ENCODE measurements around the gene AEBP2.

The AEBP2 gene

GRCh38 chr12:19510461-19510860 is 71.2 kb downstream of the AEBP2 start:
- no peaks in the 10 kb centered on the region for H3K4me1 ChIP-seq
- no peak overlapping the region for H3K4me3 ChIP-seq (ENCODE audit: low read depth, low read length)
- no peak overlapping the region for H2AFZ ChIP-seq
- H3K9me3 ChIP-seq (ENCODE audit: control insufficient read depth, low read length) = no peaks in the 10 kb centered on the region
- no peak overlapping the region for H3K27ac ChIP-seq
- no peaks in the 10 kb centered on the region for H3K27me3 ChIP-seq (ENCODE audit: control insufficient read depth, insufficient read depth, low read length)
- no peak overlapping the region for H3K4me2 ChIP-seq (ENCODE audit: low read length)
- H3K9ac ChIP-seq = no peak overlapping the region
- no peak for TF ChIP-seq CTCF (IDR thresholded peaks at IDR 0.05)
- H3K79me2 ChIP-seq = peaks cover 8% of the 10 kb centered on the region
- no peaks in the 10 kb centered on the region for H3K36me3 ChIP-seq (ENCODE audit: control insufficient read depth, insufficient read depth, low read length)

- H3K4me2 ChIP-seq (ENCODE audit: low read length) = no peak overlapping the region
- H3K79me2 ChIP-seq = no peaks in the 10 kb centered on the region
These were observed 75.9 kb downstream of the AEBP2 start for GRCh38 chr12:19515179-19515578.

GRCh38 chr12:19517583-19517982 is 78.3 kb downstream of the AEBP2 start:
- Histone ChIP-seq H2AFZ (no peak overlapping the region), H3K27me3 (ENCODE audit: control insufficient read depth, insufficient read depth, low read length) (no peaks in the 10 kb centered on the region), H3K4me1 (no peaks in the 10 kb centered on the region), H3K9me3 (ENCODE audit: control insufficient read depth, low read length) (no peaks in the 10 kb centered on the region), H3K4me2 (ENCODE audit: low read length) (no peak overlapping the region), H3K4me3 (ENCODE audit: low read depth, low read length) (no peak overlapping the region), H3K27ac (no peak overlapping the region), H3K9ac (no peak overlapping the region), H3K36me3 (ENCODE audit: control insufficient read depth, insufficient read depth, low read length) (no peaks in the 10 kb centered on the region), H3K79me2 (no peaks in the 10 kb centered on the region)
- no peak for TF ChIP-seq CTCF (IDR thresholded peaks at IDR 0.05)

More at GRCh38 chr12:19515179-19515578, 75.9 kb downstream of the AEBP2 start:
- Histone ChIP-seq H2AFZ (no peak overlapping the region), H3K27me3 (ENCODE audit: control insufficient read depth, insufficient read depth, low read length) (no peaks in the 10 kb centered on the region), H3K9me3 (ENCODE audit: control insufficient read depth, low read length) (no peaks in the 10 kb centered on the region), H3K4me1 (no peaks in the 10 kb centered on the region), H3K4me3 (ENCODE audit: low read depth, low read length) (no peak overlapping the region), H3K9ac (no peak overlapping the region), H3K36me3 (ENCODE audit: control insufficient read depth, insufficient read depth, low read length) (no peaks in the 10 kb centered on the region), H3K27ac (no peak overlapping the region)
- TF ChIP-seq CTCF (IDR thresholded peaks at IDR 0.05) = no peak

- no peak overlapping the region for H2AFZ ChIP-seq
- H3K36me3 ChIP-seq (ENCODE audit: control insufficient read depth, insufficient read depth, low read length) = no peaks in the 10 kb centered on the region
- no peaks in the 10 kb centered on the region for H3K27me3 ChIP-seq (ENCODE audit: control insufficient read depth, insufficient read depth, low read length)
- no peak overlapping the region for H3K27ac ChIP-seq
- no peaks in the 10 kb centered on the region for H3K9me3 ChIP-seq (ENCODE audit: control insufficient read depth, low read length)
- H3K4me3 ChIP-seq (ENCODE audit: low read depth, low read length) = no peak overlapping the region
- no peaks in the 10 kb centered on the region for H3K79me2 ChIP-seq
- H3K9ac ChIP-seq = no peak overlapping the region
- H3K4me2 ChIP-seq (ENCODE audit: low read length) = no peak overlapping the region
- no peaks in the 10 kb centered on the region for H3K4me1 ChIP-seq
- TF ChIP-seq CTCF (IDR thresholded peaks at IDR 0.05) = no peak
These were observed 78.9 kb downstream of the AEBP2 start for GRCh38 chr12:19518209-19518608.

- TF ChIP-seq CTCF (IDR thresholded peaks at IDR 0.05) = no peak
- H3K9me3 ChIP-seq (ENCODE audit: control insufficient read depth, low read length) = no peaks in the 10 kb centered on the region
- no peak overlapping the region for H2AFZ ChIP-seq
- no peaks in the 10 kb centered on the region for H3K36me3 ChIP-seq (ENCODE audit: control insufficient read depth, insufficient read depth, low read length)
- no peak overlapping the region for H3K27ac ChIP-seq
- H3K9ac ChIP-seq = no peak overlapping the region
- H3K27me3 ChIP-seq (ENCODE audit: control insufficient read depth, insufficient read depth, low read length) = no peaks in the 10 kb centered on the region
- no peaks in the 10 kb centered on the region for H3K4me1 ChIP-seq
- H3K79me2 ChIP-seq = no peaks in the 10 kb centered on the region
- no peak overlapping the region for H3K4me2 ChIP-seq (ENCODE audit: low read length)
- H3K4me3 ChIP-seq (ENCODE audit: low read depth, low read length) = no peak overlapping the region
These were observed 81.5 kb downstream of the AEBP2 start for GRCh38 chr12:19520646-19521415.
